ENCODE data around the gene KLF13.

KLF13 gene

DNA sequence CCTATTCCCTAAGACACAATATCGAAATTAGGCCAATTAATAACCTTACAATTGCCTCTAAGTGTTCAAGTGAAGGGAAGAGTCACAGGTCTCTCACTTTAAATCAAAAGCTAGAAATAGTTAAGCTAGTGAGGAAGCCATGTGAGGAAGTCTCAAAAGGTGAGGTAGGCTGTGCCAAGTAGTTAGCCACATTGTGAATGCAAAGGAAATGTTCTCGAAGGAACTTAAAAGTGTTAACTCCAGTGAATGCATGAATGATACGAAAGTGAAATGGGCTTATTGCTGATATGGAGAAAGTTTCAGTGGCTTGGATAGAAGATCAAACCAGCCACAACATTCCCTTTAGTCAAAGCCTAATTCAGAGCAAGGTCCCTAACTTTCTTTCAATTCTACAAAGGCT, 59.1 kb downstream of the KLF13 start:
- no peak for DNase-seq (ENCODE audit: low read depth)
- TF ChIP-seq MYC (IDR thresholded peaks at IDR 0.05; ENCODE audit: low read depth, low read length): no peak
- TF ChIP-seq CTCF (IDR thresholded peaks at IDR 0.05; ENCODE audit: low read depth, low read length): no peak
- no peak for TF ChIP-seq POLR2A (IDR thresholded peaks at IDR 0.05; ENCODE audit: extremely low read depth, insufficient read length)
- no peak for TF ChIP-seq MAX (IDR thresholded peaks at IDR 0.05; ENCODE audit: low read depth, low read length)
- H3K4me3 ChIP-seq (ENCODE audit: low read depth, low read length): no peak overlapping the region

DNA sequence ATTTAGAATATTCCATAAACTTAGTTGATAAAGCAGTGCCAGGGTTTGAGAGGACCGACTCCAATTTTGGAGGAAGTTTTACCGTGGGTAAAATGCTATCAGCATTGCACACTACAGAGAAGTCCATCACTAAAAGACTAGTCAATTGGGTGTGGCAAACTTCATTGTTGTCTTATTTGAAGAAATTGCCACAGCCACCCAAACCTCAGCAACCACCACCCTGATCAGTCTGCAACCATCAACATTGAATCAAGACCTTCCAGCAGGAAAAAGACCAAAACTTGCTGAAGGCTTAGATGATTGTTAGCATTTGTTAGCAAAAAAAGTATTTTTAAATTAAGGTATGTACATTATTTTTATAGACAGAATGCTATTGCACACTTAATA, 60.5 kb downstream of the KLF13 start:
- TF ChIP-seq POLR2A (IDR thresholded peaks at IDR 0.05; ENCODE audit: extremely low read depth, insufficient read length) (no peak), CTCF (IDR thresholded peaks at IDR 0.05; ENCODE audit: low read depth, low read length) (no peak), MYC (IDR thresholded peaks at IDR 0.05; ENCODE audit: low read depth, low read length) (no peak), MAX (IDR thresholded peaks at IDR 0.05; ENCODE audit: low read depth, low read length) (no peak)
- no peak overlapping the region for H3K4me3 ChIP-seq (ENCODE audit: low read depth, low read length)
- DNase-seq (ENCODE audit: low read depth): no peak

DNA sequence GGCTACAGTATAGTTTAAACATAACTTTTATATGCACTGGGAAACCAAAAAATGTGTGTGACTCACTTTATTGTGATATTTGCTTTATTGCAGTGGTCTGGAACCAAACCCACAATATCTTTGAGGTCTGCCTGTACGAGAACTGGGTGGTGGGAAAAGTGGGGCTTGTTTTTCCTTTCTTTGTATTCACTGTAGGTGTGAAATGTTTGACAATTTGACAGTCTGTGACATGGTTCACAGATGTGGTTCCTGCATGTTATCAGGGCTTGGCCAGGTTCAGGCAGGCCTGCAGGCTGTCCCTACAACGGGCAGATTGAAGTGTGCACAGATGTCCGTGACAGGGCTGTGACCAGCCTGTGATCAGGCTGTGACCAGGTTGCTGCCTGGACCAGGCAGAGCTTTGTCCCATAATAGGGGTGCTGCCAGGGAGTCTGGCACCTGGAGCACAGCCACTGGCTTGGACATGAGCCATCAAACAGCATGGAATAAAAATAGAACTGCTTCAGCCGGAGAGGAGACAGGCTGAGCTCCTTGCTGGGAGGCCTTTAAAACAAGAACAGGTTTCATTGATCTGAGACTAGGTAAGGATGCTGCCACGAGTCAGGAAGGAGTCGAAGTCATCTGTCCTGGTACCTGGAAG, 61.0 kb downstream of the KLF13 start:
- H3K4me3 ChIP-seq (ENCODE audit: low read depth, low read length): no peak overlapping the region
- no peak for DNase-seq (ENCODE audit: low read depth)
- TF ChIP-seq MAX (IDR thresholded peaks at IDR 0.05; ENCODE audit: low read depth, low read length) (no peak), MYC (IDR thresholded peaks at IDR 0.05; ENCODE audit: low read depth, low read length) (no peak), CTCF (IDR thresholded peaks at IDR 0.05; ENCODE audit: low read depth, low read length) (no peak), POLR2A (IDR thresholded peaks at IDR 0.05; ENCODE audit: extremely low read depth, insufficient read length) (no peak)

DNA sequence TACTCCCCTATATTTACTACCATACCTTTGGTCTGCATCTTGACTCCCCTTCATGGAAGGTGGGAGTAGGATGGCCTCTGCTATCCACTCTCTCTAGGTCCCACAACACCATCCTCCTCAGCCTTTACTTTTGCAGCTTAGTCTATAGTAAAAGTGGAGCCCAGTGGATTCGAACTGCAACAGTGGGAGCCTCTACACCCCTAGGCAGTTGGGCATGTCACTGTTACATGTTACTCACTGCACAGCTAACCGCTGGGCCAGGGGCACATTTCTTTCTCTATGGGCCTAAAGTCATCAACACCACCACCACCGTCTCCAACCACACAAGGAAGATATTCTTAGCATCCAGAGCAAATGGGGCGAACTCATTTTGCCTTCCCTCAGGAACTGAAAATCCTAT, 62.9 kb downstream of the KLF13 start:
- DNase-seq (ENCODE audit: low read depth): no peak
- no peak for TF ChIP-seq MYC (IDR thresholded peaks at IDR 0.05; ENCODE audit: low read depth, low read length)
- TF ChIP-seq MAX (IDR thresholded peaks at IDR 0.05; ENCODE audit: low read depth, low read length): no peak
- no peak for TF ChIP-seq CTCF (IDR thresholded peaks at IDR 0.05; ENCODE audit: low read depth, low read length)
- no peak for TF ChIP-seq POLR2A (IDR thresholded peaks at IDR 0.05; ENCODE audit: extremely low read depth, insufficient read length)
- no peak overlapping the region for H3K4me3 ChIP-seq (ENCODE audit: low read depth, low read length)

DNA sequence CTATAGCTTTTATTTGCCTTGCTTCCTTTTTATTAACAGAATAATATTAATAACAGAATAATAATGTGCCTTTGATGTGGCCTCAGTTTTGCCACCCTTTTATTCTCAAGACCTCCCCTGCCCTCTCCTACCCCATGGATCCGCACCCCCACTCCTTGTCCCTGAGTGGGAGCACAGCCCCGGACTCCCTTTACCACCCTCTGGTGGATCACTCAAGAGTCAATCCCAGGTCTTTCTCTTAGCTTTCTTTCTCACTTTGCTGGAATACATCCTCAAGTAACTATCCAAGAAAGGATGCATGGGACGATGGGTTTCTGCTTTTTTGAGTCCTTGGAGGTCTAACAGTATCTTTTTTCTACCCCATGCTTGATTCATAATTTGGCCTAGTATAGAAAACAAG, 63.4 kb downstream of the KLF13 start:
- TF ChIP-seq MYC (IDR thresholded peaks at IDR 0.05; ENCODE audit: low read depth, low read length): no peak
- TF ChIP-seq MAX (IDR thresholded peaks at IDR 0.05; ENCODE audit: low read depth, low read length): no peak
- no peak for TF ChIP-seq POLR2A (IDR thresholded peaks at IDR 0.05; ENCODE audit: extremely low read depth, insufficient read length)
- TF ChIP-seq CTCF (IDR thresholded peaks at IDR 0.05; ENCODE audit: low read depth, low read length): no peak
- H3K4me3 ChIP-seq (ENCODE audit: low read depth, low read length): no peak overlapping the region
- DNase-seq (ENCODE audit: low read depth): no peak
